Posterior cingulate gyrus (tissue), 11 donors: ENCODE data around the gene PSTPIP1.
A peak's percentile ranks its signal among the peaks of the same experiment; 100 is the strongest.

Source experiments
- DNase-seq, 10 donors: peaks; one replicate each; pipeline versions ENCODE4 v3.0.0 to v3.0.0-alpha.2; 2020 to 2021; ENCODE audit warnings: mixed read lengths in 3 of 10
- intact Hi-C: fragments of 100-400 bp; cut with DNase I; formaldehyde crosslinking; loops from one replicate; pipeline ENCODE4 v1.15.1; 2023

The PSTPIP1 gene

DNA sequence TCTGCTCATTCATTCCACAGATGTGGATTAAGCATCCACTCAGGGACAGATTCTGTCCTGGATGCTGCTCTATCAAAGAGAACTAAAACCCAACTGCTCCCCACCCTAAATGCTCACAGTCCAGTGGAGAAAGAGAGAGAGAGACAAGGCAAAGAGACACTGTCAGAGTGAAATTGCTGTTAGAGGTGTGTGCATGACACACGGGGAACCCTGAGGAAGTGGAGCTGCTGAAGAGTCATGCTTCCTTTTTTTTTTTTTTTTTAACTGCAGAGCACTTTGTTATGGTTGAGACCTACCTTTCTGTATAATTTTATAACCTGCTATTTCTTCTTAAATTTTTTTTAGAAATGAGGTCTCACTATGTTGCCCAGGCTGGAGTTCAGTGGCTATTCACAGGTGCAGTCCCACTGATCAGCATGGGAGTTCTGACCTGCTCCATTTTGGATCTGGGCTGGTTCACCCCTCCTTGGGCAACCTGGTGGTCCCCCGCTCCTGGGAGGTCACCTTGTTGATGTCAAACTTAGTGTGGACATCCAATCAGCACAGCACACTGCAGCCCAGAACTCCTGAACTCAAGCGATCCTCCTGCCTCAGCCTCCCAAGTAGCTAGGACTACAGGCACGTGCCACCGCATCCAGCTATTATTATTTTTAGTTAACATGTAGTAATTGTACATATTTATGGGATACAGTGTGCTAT is 18.2 kb upstream of the PSTPIP1 start:
- intact Hi-C loops = no loop called here
- DNase-seq = no peak

DNA sequence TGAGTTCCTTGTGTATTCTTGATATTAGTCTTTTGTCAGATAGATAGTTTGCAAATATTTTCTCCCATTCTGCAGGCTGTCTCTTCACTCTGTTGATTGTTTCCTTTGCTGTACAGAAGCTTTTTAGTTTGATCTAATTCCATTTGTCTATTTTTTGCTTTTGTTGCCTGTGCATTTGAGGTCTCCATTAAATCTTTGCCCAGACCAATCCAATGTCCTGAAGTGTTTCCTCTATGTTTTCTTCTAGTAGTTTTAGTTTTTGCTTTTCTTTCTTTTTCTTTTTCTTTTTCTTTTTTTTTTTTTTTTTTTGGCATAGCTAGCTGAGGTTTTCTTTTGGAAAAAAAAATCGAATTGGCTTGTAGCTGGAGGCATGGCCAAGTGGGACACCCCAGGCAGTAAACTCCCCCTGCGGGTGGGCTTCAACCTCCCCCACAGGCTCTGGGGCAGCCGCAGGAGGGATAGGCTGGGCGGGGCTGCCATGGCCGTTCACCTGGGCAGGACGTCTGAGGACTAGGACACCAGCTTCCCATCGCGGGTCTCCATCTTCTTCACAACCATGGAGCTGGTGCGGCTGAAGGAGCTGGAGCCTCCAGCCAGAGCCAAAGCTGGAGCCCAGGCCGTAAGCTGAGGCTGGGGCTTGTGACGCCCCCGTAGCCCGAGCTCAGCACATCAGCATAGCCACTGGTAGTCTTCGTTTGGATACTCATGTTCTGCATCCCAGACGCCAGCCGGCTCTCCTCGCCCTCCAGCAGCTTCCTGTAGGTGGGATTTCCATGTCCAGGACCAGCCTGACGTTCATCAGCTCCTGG is 16.2 kb upstream of the PSTPIP1 start:
- intact Hi-C loops = no loop called here

DNA sequence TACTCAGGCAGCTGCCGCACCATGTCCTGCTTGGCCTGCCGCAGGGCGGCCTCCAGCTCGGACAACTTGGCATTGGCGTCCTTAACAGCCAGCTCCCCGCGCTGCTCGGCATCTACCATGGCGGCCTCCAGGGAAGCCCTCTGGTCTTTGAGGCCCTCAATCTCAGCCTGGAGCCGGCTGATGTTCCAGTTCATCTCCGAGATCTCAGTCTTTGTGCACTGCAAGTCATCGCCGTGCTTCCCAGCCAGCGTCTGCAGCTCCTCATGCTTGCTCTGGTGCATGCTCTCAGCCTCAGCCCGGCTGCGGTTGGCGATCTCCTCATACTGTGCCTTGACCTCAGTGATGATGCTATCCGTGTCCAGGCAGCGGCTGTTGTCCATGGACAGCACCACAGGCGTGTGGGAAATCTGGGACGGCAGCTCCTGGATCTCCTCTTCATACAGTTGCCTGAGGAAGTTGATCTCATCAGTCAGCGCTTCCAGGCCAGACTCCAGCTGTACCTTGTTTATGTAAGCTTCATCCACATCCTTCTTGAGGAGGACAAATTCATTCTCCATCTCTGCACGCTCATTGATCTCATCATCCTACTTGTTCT is 15.5 kb upstream of the PSTPIP1 start:
- intact Hi-C loops = no loop called here
- DNase-seq = no peak

More for the DNA sequence above, 16.2 kb upstream of the PSTPIP1 start:
- no peak for DNase-seq

- intact Hi-C loops = no loop called here
- peak in 1 of 10 donors; percentile 62 for DNase-seq
These were observed 14.9 kb upstream of the PSTPIP1 start for GRCh38 chr15:76979996-76980520.

GRCh38 chr15:76982356-76982755 is 12.6 kb upstream of the PSTPIP1 start:
- DNase-seq = no peak
- intact Hi-C loops = no loop called here

- intact Hi-C loops = no loop called here
- no peak for DNase-seq
These were observed 12.2 kb upstream of the PSTPIP1 start for GRCh38 chr15:76982756-76983155.

DNA sequence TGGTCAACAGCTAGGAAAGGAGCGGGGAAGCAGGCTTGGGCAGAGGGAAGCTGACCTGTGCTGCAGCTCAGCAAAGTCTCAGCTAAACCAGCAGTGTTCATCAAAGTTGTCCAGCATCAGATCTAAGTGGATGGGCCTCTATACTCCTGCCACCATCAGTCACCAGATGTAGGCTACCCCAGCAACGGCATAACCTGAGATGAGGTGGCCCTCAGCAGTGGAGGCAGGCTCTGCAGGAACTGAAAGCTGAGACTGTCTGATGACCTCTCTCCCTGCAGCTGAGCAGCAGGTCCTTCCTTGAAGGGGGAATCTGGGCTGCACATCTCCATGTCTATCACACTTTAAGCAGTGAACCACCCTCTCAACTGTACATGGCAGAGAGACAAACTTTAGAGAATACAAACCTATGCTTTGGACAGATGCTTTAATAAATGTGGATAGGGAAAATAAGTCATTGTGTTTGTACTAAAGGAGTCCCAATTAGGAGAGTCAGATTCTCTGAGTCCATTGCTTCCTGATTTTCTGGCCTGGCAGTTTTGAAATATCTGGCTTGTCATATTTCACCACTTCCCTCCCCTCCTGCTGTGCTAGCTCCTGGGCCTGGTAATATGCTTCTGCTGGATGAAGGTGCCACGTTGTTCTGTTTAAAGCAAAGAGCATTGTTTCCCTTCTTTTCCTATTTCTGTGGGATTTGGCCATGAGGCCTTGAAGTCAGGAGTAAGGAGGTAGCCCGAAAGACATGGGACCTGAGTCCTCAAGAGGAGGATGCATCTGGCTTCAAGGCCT is 11.1 kb upstream of the PSTPIP1 start:
- DNase-seq = no peak
- intact Hi-C loops = no loop called here

- intact Hi-C loops = no loop called here
- peak in 2 of 10 donors; percentile 16 to 66 for DNase-seq
These were observed 8.2 kb upstream of the PSTPIP1 start for GRCh38 chr15:76986743-76987142.

- intact Hi-C loops = no loop called here
- no peak for DNase-seq
These were observed 7.7 kb upstream of the PSTPIP1 start for GRCh38 chr15:76987276-76987675.

DNA sequence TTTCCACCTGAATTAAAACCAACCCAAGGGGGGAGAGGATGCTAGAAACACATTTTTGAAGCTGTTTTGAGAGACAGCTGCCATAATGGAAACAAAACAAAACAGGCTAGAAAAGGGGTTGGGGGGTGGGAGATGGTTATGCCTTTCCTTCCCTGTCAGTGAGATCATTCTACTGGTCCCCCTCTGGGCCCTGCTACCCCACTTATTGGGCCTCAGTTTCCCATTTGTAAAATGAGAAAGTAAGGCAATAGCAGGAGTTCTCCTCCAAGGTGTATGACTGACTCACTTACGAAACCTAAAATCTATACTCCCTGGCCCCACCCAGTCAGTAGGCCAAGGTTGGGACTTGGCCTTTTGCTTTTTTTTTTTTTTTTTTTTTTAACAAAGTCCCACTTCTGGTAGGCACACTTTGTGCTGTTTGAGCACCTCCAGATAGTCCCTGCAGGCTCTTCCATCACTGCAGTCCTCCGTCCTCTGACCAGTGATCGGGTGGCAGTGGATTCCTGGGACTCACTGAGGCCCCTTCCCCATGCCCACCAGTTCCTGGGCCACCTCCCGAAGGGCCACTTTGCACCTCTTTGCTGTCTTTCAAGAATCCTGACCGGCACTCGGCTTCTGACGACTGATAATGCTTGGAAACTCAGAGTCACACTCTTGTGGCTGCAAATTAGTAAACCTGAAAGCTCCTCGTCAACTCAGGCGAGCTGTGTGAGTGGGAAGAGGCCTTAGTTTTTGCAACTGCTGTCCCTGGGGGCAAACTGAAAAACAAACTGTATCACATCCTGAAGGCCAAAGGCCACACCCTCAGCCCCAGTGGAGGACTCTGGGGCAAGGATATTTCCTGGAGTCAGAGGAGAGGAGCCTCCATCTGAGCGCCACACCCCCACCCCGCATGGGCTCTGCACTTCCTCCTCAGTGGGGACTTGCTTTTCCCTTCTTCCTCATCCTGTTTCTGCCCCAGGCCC is 6.7 kb upstream of the PSTPIP1 start:
- intact Hi-C loops = no loop called here
- DNase-seq = peak in 2 of 10 donors; percentile 64 to 86

DNA sequence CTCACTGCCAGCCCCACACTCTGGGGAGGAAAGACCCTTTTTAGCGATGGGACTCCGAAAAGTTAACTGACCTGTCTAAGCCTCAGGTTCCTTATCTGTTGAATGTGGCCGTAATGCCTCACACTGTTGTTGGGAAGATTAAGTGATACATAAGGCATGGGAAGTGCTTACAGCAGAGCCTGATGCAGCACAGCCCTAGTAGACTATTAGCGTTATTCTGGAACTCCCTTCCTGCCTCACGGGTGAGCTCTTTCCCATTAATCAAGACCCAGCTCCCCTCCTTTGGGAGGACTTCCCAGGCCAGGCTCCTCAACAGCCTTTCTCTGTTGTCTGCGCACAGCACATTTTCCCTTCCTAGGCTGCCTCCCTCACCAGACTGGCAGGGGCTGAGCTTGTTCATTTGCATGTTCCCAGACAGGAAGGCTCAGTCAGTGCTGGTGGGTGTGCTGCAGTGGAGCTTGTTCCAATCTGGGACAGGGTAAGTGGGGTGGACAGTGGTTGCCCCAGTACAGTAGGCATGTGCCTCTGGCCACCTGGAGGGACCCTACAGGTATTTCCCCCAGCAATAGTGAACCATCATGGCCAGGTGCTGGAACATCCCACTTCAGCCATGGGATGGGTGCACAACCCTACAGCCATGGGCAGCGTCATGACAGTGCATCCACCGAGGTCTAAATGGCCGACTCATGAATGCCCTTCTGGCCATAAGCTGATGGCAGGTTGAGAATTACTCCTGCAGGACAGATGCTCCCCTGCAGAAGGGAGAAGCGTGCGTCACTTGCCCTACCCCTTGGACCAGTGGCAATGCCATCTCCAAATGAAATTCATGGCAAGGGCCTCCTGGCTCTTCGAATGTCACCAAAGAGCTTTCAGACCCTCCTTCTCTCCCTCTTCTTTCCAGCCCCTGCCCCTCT is 5.8 kb upstream of the PSTPIP1 start:
- intact Hi-C loops = no loop called here
- DNase-seq = peak in 2 of 10 donors; percentile 29 to 74

DNA sequence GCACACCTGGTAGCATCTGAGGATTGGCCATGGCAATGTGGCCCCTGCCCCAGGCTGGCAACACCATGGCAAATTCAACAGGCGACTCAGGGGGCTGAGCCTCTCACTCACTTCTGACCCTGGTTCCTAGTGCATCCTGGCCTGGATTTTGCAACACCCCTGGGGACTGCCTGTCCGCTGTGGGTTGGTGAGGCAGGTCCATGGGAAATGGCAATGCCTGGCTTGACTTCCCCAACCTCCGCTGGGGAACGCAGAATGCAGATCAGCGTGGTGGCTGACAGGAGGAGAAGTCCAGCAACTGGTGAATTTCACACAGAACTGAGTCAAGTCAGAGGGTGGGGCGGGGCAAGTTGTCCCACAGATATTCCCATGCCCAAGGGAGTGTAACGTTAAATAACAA is 3.9 kb upstream of the PSTPIP1 start:
- intact Hi-C loops = no loop called here
- peak in 3 of 10 donors; percentile 45 to 72 (median 62) for DNase-seq

GRCh38 chr15:76991741-76992645 is 2.9 kb upstream of the PSTPIP1 start:
- intact Hi-C loops = no loop called here
- peak in 3 of 10 donors; percentile 59 to 84 (median 70) for DNase-seq

- peak in 4 of 10 donors; percentile 7 to 47 (median 20) for DNase-seq
- intact Hi-C loops = no loop called here
These were observed 1.7 kb upstream of the PSTPIP1 start for GRCh38 chr15:76993114-76993725.

GRCh38 chr15:76994001-76994400 is 925 bp upstream of the PSTPIP1 start:
- peak in 4 of 10 donors; percentile 14 to 78 (median 46) for DNase-seq
- intact Hi-C loops = no loop called here

DNA sequence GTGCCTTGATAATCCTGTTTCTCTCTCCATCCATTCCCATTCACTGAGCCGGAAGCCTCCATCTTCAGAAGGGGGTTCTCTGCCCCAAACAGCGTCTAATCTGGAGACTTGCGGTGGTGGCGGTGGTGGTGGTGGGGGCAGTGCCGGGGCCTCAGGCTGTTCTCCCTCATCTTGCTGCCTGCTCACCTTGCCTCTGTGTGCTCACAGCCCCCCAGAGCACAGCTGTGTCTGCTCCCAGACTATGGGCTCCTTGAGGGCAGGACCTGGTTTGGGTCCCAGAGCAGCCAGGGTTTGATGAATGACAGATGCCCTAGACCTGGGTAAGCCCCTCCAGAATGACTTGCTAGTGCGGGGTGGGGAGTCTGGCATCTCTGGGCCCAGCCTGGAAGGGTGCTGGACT is 430 bp upstream of the PSTPIP1 start:
- DNase-seq = peak in 2 of 10 donors; percentile 26 to 27
- intact Hi-C loops = no loop called here

- intact Hi-C loops = no loop called here
- peak in 1 of 10 donors; percentile 58 for DNase-seq
These were observed 1.2 kb downstream of the PSTPIP1 start for GRCh38 chr15:76996076-76996525.
